ENCODE data around the gene TPCN1.

TPCN1 gene

DNA sequence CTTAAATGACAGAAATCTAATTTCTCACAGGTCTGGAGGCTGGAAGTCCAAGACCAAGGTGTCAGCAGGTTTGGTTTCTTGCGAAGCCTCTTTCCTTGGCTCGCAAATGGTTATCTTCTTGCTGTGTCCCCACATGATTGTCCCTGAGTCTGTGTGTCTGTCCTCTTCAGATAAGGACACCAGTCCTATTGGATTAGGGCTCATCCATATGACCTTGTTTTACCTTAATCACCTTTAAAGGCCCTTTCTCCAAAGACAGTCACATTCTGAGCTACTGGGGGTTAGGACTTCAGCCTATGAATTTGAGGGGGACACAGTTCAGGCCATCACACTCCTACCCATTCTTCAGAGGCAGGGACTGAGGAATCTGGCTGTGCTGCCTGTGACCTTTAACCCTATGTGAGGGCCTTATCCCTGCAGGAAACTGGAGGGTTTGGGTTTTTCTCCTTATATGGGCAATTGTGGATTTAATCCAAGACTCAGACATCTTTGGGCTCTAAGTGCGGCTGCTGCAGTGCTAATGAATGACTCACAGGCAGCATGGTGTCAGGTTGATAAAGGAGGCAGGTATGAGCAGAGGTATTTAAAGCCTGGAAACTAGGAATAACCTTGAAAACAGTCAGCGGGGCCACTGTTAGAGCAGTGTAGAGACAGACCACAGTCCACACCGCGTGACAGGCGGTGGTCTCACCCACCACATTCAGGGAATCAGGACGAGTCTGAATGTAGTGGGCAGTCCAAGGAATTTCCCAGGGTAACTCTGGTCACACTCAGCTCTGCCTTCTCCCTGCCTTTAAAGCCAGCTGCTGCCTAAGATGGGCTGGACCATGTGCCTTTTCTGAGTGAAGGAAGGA is 10.2 kb downstream of the TPCN1 start:
- TF ChIP-seq, protein P1, sequence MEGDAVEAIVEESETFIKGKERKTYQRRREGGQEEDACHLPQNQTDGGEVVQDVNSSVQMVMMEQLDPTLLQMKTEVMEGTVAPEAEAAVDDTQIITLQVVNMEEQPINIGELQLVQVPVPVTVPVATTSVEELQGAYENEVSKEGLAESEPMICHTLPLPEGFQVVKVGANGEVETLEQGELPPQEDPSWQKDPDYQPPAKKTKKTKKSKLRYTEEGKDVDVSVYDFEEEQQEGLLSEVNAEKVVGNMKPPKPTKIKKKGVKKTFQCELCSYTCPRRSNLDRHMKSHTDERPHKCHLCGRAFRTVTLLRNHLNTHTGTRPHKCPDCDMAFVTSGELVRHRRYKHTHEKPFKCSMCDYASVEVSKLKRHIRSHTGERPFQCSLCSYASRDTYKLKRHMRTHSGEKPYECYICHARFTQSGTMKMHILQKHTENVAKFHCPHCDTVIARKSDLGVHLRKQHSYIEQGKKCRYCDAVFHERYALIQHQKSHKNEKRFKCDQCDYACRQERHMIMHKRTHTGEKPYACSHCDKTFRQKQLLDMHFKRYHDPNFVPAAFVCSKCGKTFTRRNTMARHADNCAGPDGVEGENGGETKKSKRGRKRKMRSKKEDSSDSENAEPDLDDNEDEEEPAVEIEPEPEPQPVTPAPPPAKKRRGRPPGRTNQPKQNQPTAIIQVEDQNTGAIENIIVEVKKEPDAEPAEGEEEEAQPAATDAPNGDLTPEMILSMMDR (IDR thresholded peaks at IDR 0.05; ENCODE audit: control insufficient read depth, extremely low read depth, insufficient read depth) = no peak
- no peak overlapping the region for H3K4me3 ChIP-seq (ENCODE audit: low read depth, low read length)
- no peak for DNase-seq (ENCODE audit: low read depth)

DNA sequence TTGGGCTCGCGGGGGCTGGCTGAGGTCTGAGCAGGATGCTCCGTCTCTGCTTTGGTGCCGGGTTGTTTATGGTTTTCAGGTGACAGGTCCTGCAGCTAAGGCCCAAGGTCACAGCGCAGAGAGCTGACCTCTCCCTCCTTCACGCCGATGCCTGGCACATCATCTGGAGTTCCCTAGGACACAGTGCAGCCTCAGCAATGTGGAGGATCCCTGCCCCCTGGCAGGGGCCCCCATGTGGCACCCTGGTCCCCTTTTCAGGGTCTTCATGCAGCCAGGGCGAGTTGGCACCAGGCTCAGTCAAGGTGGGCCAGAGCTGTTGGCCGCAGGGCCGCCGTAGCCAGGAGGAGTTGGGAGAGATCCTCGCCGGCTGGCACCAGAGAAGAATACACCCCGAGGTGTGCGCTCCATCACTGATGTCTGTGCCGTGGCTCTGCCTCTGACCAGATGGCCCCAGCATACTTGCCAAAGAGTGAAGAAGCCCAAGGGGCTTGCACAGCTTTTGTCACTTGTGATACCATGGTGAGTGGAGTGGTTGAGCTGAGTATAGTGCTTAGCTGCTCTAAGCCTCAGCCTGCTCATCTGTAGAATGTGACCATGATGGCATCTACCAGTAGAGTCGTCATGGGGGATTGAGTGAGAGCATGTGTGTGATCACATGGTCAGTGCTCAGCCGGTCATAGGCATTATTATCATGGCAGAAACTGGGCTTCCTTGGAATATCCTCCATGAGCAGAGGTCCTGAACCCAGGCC is 11.0 kb downstream of the TPCN1 start:
- DNase-seq (ENCODE audit: low read depth) = no peak
- TF ChIP-seq, protein P1 (IDR thresholded peaks at IDR 0.05; ENCODE audit: control insufficient read depth, extremely low read depth, insufficient read depth) = no peak
- H3K4me3 ChIP-seq (ENCODE audit: low read depth, low read length) = no peak overlapping the region

GRCh38 chr12:113232840-113233585 is 11.7 kb downstream of the TPCN1 start:
- TF ChIP-seq, protein P1 (IDR thresholded peaks at IDR 0.05; ENCODE audit: control insufficient read depth, extremely low read depth, insufficient read depth) = no peak
- DNase-seq (ENCODE audit: low read depth) = no peak
- H3K4me3 ChIP-seq (ENCODE audit: low read depth, low read length) = no peak overlapping the region

- TF ChIP-seq, protein P1 (IDR thresholded peaks at IDR 0.05; ENCODE audit: control insufficient read depth, extremely low read depth, insufficient read depth) = no peak
- no peak for DNase-seq (ENCODE audit: low read depth)
Measured at GRCh38 chr12:113233967-113234366, 12.7 kb downstream of the TPCN1 start.

DNA sequence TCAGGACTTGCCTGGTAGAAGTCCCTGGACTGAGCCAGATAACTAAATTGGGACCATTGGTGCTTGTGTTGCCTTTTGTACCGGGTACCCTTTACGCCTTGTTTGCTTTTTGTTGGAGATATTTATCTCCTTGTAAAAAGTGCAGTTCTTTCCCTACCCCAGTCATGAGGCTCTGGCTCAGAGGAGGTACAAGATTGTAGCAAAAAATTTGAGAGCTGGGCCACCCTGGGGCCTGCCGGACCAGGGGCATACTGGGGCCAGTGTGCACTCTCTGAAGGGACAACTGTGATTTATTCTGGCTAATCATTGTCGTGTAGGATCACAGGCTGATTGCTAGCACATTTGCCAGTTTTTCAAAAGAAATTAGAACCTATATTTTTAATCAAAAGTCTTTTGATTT is 13.2 kb downstream of the TPCN1 start:
- no peak for DNase-seq (ENCODE audit: low read depth)

More at GRCh38 chr12:113233967-113234366, 12.7 kb downstream of the TPCN1 start:
- no peak overlapping the region for H3K4me3 ChIP-seq (ENCODE audit: low read depth, low read length)

DNA sequence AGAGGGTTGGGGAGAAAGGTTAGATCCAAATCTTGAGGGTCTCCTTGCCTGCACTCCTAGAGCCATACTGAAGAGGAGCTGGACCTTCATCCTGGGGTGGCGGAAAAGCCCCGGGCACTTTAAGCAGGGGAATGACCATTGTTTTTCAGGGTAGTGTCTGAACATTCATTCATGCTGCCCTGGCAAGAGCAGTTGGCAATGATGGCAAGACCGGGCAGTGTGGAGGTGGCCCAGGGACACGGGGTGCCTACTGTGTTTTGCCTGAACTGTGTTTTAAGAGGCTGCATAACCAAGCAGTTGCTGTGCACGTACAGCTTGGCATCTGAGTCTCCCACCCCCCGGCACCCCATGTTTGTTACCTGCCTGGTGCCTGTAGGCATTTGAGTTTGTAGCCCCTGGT is 14.7 kb downstream of the TPCN1 start:
- H3K4me3 ChIP-seq (ENCODE audit: low read depth, low read length) = no peak overlapping the region
- TF ChIP-seq, protein P1 (IDR thresholded peaks at IDR 0.05; ENCODE audit: control insufficient read depth, extremely low read depth, insufficient read depth) = no peak
- no peak for DNase-seq (ENCODE audit: low read depth)

More for the DNA sequence above, 13.2 kb downstream of the TPCN1 start:
- TF ChIP-seq, protein P1 (IDR thresholded peaks at IDR 0.05; ENCODE audit: control insufficient read depth, extremely low read depth, insufficient read depth) = no peak
- H3K4me3 ChIP-seq (ENCODE audit: low read depth, low read length) = no peak overlapping the region

Measured in LNCaP clone FGC (cell line).